ENCODE data around the gene MED16. TPM values are rescaled to one million over a fixed set of nuclear protein-coding genes. Genes with fewer than 3 reads are reported as not detected.
"Not testable (repeated sequence)": the region's sequence is repeated elsewhere in the genome, so short reads cannot be mapped to it uniquely, and the experiment has no call there.

Gene MED16
- total and polyA plus RNA-seq, 2 of the 13 experiments (the other 11 are each of a cell fraction or from before 2014, with no cell fraction given), result 13.3 to 14.8 TPM

DNA sequence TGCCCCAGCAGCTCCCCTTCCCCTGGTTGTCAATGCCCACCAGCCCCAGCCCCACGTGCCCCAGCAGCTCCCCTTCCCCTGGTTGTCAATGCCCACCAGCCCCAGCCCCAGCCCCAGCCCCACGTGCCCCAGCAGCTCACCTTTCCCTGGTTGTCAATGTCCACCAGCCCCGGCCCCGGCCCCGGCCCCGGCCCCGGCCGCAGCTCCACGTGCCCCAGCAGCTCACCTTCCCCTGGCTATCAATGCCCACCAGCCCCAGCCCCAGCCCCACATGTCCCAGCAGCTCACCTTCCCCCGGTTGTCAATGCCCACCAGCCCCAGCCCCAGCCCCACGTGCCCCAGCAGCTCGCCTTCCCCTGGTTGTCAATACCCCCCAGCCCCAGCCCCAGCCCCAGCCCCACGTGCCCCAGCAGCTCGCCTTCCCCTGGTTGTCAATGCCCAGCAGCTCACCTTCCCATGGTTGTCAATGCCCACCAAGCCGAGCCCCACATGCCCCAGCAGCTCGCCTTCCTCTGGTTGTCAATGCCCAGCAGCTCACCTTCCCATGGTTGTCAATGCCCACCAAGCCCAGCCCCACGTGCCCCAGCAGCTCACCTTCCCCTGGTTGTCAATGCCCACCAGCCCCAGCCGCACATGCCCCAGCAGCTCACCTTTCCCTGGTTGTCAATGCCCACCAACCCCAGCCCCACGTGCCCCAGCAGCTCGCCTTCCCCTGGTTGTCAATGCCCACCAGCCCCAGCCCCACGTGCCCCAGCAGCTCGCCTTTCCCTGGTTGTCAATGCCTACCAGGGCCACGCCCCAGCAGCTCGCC is 14.0 kb downstream of the MED16 start:
- intact Hi-C loops (cut with micrococcal nuclease; ENCODE audit: unreplicated experiment); H3K27me3 ChIP-seq (ENCODE audit: control insufficient read depth in 1 of 2, insufficient read depth in 2 of 2, low read length in 2 of 2); H3K4me2 ChIP-seq (ENCODE audit: low read depth, low read length); H2AFZ ChIP-seq (ENCODE audit: low read length); H3K9ac ChIP-seq (ENCODE audit: insufficient read depth, low read depth, low read length); BruUV-seq (replicated peaks); H4K20me1 ChIP-seq (ENCODE audit: insufficient read depth, low read length); H3K79me2 ChIP-seq (ENCODE audit: insufficient read depth, low read length); FAIRE-seq; ATAC-seq; H3K4me1 ChIP-seq (ENCODE audit: insufficient read depth, low read length); CTCF ChIA-PET (ENCODE audit: low intra/inter-chr PET ratio, low total read pairs); H3K27ac ChIP-seq (ENCODE audit: extremely low read length, insufficient read depth, low read length); DNase-seq (ENCODE audit: low spot score); H3K9me3 ChIP-seq (ENCODE audit: low read length); H3K4me3 ChIP-seq (replicated peaks in 1 of 3; ENCODE audit: insufficient read depth in 1 of 3, low read depth in 2 of 3, low read length in 3 of 3); in situ Hi-C loops (cut with HindIII; ENCODE audit: extremely low pct_ligation_motif_present, low pct_unique_long_range_greater_than_20kb): not testable (repeated sequence)
- 85% methylated on average over 24 of the region's 24 CpGs for WGBS (ENCODE audit: low lambda C conversion rate)
- POLR2A ChIA-PET, result interaction anchor here (0.9 to 1.6 kb wide), 2 partner anchors 14 to 29 kb away, joined by 3 read pairs; partner anchors contain the start of genes MED16 and RNU6-9
- peaks cover 12 to 16% of the 10 kb centered on the region in 2 experiments; a peak in 4 of 5 replicates for H3K36me3 ChIP-seq (replicated peaks in 1 of 2; ENCODE audit: control insufficient read depth in 1 of 2, insufficient read depth in 2 of 2, low read length in 2 of 2)
- 0 out of 2 replicates have a peak, but pooled peaks have one; percentile 31 for TF ChIP-seq HNRNPL (IDR thresholded peaks at IDR 0.05; ENCODE audit: low read depth, low read length)

DNA sequence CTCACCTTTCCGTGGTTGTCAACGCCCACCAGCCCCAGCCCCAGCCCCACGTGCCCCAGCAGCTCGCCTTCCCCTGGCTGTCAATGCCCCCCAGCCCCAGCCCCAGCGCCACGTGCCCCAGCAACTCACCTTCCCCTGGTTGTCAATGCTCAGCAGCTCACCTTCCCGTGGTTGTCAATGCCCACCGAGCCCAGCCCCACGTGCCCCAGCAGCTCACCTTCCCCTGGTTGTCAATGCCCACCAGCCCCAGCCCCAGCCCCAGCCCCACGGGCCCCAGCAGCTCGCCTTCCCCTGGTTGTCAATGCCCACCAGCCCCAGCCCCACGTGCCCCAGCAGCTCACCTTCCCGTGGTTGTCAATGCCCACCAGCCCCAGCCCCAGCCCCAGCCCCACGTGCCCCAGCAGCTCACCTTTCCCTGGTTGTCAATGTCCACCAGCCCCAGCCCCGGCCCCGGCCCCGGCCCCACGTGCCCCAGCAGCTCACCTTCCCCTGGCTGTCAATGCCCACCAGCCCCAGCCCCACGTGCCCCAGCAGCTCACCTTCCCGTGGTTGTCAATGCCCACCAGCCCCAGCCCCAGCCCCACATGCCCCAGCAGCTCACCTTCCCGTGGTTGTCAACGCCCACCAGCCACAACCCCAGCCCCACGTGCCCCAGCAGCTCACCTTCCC is 14.9 kb downstream of the MED16 start:
- DNase-seq (ENCODE audit: low spot score); FAIRE-seq; H3K4me3 ChIP-seq (replicated peaks in 1 of 3; ENCODE audit: insufficient read depth in 1 of 3, low read depth in 2 of 3, low read length in 3 of 3); BruUV-seq (replicated peaks); H3K79me2 ChIP-seq (ENCODE audit: insufficient read depth, low read length); H2AFZ ChIP-seq (ENCODE audit: low read length); intact Hi-C loops (cut with micrococcal nuclease; ENCODE audit: unreplicated experiment); CTCF ChIA-PET (ENCODE audit: low intra/inter-chr PET ratio, low total read pairs); in situ Hi-C loops (cut with HindIII; ENCODE audit: extremely low pct_ligation_motif_present, low pct_unique_long_range_greater_than_20kb); H3K27me3 ChIP-seq (ENCODE audit: control insufficient read depth in 1 of 2, insufficient read depth in 2 of 2, low read length in 2 of 2); H3K9me3 ChIP-seq (ENCODE audit: low read length); H3K9ac ChIP-seq (ENCODE audit: insufficient read depth, low read depth, low read length); H4K20me1 ChIP-seq (ENCODE audit: insufficient read depth, low read length); H3K4me1 ChIP-seq (ENCODE audit: insufficient read depth, low read length); ATAC-seq; H3K4me2 ChIP-seq (ENCODE audit: low read depth, low read length); H3K27ac ChIP-seq (ENCODE audit: extremely low read length, insufficient read depth, low read length): not testable (repeated sequence)
- 85% methylated on average over 22 of the region's 23 CpGs for WGBS (ENCODE audit: low lambda C conversion rate)
- peaks cover 12 to 16% of the 10 kb centered on the region in 2 experiments; a peak in 4 of 5 replicates for H3K36me3 ChIP-seq (replicated peaks in 1 of 2; ENCODE audit: control insufficient read depth in 1 of 2, insufficient read depth in 2 of 2, low read length in 2 of 2)
- POLR2A ChIA-PET, result interaction anchor here (1.6 kb wide), 1 partner anchor 15 kb away, joined by 3 read pairs; the partner anchor contains the start of genes MED16 and RNU6-9
